ENCODE measurements around the gene INCENP.

Gene INCENP

GRCh38 chr11:62088331-62088933, 35.4 kb upstream of the INCENP start:
- no peak for DNase-seq (ENCODE audit: low read depth)
- no peak overlapping the region for H3K4me3 ChIP-seq (ENCODE audit: low read depth, low read length)
- TF ChIP-seq CTCF (IDR thresholded peaks at IDR 0.05; ENCODE audit: insufficient read depth, low read depth, low read length, missing control alignments) = no peak

- DNase-seq (ENCODE audit: low read depth) = no peak
- no peak for TF ChIP-seq CTCF (IDR thresholded peaks at IDR 0.05; ENCODE audit: insufficient read depth, low read depth, low read length, missing control alignments)
- H3K4me3 ChIP-seq (ENCODE audit: low read depth, low read length) = no peak overlapping the region
Measured at GRCh38 chr11:62103141-62103540, 20.7 kb upstream of the INCENP start.

- no peak for TF ChIP-seq CTCF (IDR thresholded peaks at IDR 0.05; ENCODE audit: insufficient read depth, low read depth, low read length, missing control alignments)
- no peak for DNase-seq (ENCODE audit: low read depth)
- H3K4me3 ChIP-seq (ENCODE audit: low read depth, low read length) = no peak overlapping the region
Measured at GRCh38 chr11:62103986-62104385, 19.8 kb upstream of the INCENP start.

- TF ChIP-seq CTCF (IDR thresholded peaks at IDR 0.05; ENCODE audit: insufficient read depth, low read depth, low read length, missing control alignments) = no peak
- DNase-seq (ENCODE audit: low read depth) = no peak
- no peak overlapping the region for H3K4me3 ChIP-seq (ENCODE audit: low read depth, low read length)
Measured at GRCh38 chr11:62104816-62105653, 18.8 kb upstream of the INCENP start.

- DNase-seq (ENCODE audit: low read depth) = no peak
- TF ChIP-seq CTCF (IDR thresholded peaks at IDR 0.05; ENCODE audit: insufficient read depth, low read depth, low read length, missing control alignments) = no peak
- no peak overlapping the region for H3K4me3 ChIP-seq (ENCODE audit: low read depth, low read length)
Measured at GRCh38 chr11:62105667-62106191, 18.1 kb upstream of the INCENP start.

GRCh38 chr11:62108017-62108750, 15.6 kb upstream of the INCENP start:
- no peak overlapping the region for H3K4me3 ChIP-seq (ENCODE audit: low read depth, low read length)
- TF ChIP-seq CTCF (IDR thresholded peaks at IDR 0.05; ENCODE audit: insufficient read depth, low read depth, low read length, missing control alignments) = peak; percentile 62
- peak; percentile 74 for DNase-seq (ENCODE audit: low read depth)

All from GM12865 (cell line).